Measurements from ENCODE around the gene SKIC2.
"Not testable (repeated sequence)": the region's sequence is repeated elsewhere in the genome, so short reads cannot be mapped to it uniquely, and the experiment has no call there.

Gene SKIC2

GRCh38 chr6:31969712-31970603 is 11.0 kb downstream of the SKIC2 start:
- DNase-seq (ENCODE audit: low spot score) = no peak

- DNase-seq (ENCODE audit: low spot score) = no peak
Observed at GRCh38 chr6:31970604-31971271, 11.8 kb downstream of the SKIC2 start.

- DNase-seq (ENCODE audit: low spot score) = peak; percentile 47
Observed at GRCh38 chr6:31971279-31971992, 12.5 kb downstream of the SKIC2 start.

- peak; percentile 97 for DNase-seq (ENCODE audit: low spot score)
Observed at GRCh38 chr6:31971993-31972708, 13.2 kb downstream of the SKIC2 start, which contains the start of gene DXO. TSS of gene DXO (minus strand) at chr6:31972138. CDS start at chr6:31971675, 463 bp downstream.

GRCh38 chr6:31972709-31973350 is 13.9 kb downstream of the SKIC2 start:
- DNase-seq (ENCODE audit: low spot score) = no peak

DNA sequence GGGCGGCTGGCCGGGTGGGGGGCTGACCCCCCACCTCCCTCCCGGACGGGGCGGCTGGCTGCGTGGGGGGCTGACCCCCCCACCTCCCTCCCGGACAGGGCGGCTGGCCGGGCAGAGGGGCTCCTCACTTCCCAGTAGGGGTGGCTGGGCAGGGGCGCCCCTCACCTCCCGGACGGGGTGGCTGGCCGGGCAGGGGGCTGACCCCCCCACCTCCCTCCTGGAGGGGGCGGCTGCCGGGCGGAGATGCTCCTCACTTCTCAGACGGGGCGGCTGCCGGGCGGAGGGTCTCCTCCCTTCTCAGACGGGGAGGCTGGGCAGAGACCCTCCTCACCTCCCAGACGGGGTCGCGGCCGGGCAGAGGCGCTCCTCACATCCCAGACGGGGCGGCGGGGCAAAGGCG is 17.1 kb downstream of the SKIC2 start:
- not testable (repeated sequence) for DNase-seq (ENCODE audit: low spot score)

DNA sequence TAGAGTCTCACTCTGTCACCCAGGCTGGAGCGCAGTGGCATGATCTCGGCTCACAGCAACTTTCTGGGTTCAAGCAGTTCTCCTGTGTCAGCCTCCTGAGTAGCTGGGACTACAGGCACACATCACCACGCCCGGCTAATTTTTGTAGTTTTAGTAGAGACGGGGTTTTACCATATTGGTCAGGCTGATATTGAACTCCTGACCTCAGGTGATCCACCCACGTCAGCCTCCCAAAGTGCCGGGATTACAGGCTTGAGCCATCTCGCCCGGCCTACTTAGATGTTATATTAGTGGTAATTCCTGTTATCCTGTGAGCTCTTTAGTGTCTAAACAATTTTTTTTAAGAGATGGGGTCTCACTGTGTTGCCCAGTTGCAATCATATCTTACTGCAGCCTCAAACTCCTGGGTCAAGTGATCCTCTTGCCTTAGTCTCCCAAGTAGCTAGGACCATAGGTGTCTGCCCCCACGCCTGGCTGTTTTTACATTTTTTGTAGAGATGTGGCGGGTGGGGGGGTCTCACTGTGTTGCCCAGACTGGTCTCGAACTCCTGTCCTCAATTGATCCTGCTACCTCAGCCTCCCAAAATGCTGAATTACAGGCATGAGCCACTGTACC is 18.9 kb downstream of the SKIC2 start:
- no peak for DNase-seq (ENCODE audit: low spot score)

DNA sequence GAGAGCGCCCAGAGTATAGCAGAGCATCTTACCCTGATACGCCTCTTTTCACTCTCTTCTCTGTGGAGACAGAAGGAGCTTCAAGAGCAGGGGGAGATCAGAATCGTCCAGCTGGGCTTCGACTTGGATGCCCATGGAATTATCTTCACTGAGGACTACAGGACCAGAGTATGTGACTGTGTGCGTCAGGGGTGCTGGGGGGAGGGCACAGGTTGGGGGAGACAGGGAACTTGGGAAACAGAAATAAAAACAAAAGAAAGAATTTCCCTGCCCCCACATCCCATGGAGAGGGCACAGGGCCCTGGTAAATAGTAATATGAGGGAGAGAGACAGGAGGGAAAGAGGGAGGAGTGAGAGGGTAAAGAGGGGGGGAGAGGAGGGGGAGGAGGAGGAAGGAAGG is 19.9 kb downstream of the SKIC2 start:
- DNase-seq (ENCODE audit: low spot score) = no peak

DNA sequence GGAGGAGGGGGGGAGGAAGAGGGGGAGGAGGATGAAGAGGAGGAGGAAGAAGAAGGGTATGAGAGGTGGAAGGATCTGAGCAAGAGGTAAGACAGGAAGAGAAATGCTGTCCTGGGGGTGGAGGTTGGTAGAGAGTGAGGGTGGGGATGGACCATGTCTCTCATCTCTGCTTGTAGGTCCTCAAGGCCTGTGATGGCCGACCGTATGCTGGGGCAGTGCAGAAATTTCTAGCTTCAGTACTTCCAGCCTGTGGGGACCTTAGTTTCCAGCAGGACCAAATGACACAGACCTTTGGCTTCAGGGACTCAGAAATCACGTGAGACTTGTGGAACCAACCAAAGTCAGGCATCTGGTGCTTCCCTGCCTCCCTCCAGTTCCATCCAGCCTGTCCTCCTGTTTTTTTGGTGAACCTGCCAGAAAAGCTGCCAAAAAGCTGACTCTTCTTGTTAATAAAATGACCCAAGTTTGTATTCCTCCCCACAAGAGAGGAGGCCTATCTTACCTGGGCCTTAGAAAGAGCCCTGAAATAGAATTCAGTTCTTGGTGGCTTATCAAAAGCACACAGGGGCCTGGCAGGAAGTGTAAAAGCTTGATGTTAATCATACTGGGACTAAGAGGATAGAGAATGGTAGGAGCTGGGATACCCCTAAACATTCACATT is 20.4 kb downstream of the SKIC2 start:
- DNase-seq (ENCODE audit: low spot score) = no peak

- DNase-seq (ENCODE audit: low spot score) = not testable (repeated sequence)
Observed at GRCh38 chr6:31980195-31980876, 21.4 kb downstream of the SKIC2 start.

DNA sequence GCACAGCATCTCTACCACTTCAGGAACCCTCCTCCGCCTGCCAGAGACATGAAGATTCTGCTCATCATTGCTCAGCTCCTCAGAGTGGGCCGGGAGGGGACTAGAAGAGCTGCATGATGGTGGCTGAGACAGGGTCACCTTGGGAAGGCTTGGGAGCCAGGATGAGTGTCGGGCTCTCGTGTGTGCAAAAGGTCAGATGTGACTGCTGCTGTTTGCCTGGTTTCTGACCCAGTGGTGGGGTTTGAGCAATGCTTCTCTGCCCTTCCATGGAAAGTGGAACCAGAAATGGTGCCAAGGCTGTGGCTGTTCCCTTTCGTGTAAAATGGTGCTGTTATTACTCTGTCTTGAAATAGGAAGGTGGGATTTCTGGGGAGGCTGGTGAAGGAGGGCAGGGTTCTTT is 22.0 kb downstream of the SKIC2 start:
- not testable (repeated sequence) for DNase-seq (ENCODE audit: low spot score)

- DNase-seq (ENCODE audit: low spot score) = not testable (repeated sequence)
Observed at GRCh38 chr6:31981744-31982143, 22.8 kb downstream of the SKIC2 start, which contains the start of gene C4A. TSS of gene C4A (plus strand) at chr6:31982057. CDS start at chr6:31982108, 51 bp downstream.

DNA sequence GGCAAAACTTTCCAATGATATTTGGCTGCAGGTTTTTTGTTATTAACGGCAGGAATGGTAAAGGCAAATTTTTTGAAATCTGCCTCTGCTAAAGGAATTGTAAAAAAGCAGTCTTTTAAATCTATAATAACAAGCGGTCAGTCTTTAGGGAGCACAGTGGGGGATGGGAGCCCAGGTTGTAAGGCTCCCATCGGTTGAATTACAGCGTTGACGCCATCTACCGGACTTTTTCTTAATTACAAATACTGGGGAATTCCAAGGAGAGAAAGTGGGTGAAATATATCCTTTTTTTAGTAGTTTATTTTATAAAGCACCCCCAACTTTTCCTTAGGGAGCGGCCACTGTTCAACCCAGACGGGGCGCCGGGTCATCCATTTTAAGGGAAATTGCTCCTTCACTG is 30.4 kb downstream of the SKIC2 start:
- not testable (repeated sequence) for DNase-seq (ENCODE audit: low spot score)

DNA sequence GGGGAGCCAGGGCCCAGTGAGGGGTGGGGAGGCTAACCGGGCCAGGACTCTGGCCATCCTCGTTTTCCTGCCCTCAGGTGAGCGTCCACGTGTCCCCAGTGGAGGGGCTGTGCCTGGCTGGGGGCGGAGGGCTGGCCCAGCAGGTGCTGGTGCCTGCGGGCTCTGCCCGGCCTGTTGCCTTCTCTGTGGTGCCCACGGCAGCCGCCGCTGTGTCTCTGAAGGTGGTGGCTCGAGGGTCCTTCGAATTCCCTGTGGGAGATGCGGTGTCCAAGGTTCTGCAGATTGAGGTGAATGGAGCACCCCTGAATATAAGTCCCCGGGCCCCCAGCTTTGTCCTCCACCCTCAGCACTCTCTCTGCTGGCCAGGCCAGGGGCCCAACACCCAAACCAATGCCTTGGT is 35.4 kb downstream of the SKIC2 start:
- not testable (repeated sequence) for DNase-seq (ENCODE audit: low spot score)

- not testable (repeated sequence) for DNase-seq (ENCODE audit: low spot score)
Observed at GRCh38 chr6:31996385-31996784, 37.4 kb downstream of the SKIC2 start.

DNA sequence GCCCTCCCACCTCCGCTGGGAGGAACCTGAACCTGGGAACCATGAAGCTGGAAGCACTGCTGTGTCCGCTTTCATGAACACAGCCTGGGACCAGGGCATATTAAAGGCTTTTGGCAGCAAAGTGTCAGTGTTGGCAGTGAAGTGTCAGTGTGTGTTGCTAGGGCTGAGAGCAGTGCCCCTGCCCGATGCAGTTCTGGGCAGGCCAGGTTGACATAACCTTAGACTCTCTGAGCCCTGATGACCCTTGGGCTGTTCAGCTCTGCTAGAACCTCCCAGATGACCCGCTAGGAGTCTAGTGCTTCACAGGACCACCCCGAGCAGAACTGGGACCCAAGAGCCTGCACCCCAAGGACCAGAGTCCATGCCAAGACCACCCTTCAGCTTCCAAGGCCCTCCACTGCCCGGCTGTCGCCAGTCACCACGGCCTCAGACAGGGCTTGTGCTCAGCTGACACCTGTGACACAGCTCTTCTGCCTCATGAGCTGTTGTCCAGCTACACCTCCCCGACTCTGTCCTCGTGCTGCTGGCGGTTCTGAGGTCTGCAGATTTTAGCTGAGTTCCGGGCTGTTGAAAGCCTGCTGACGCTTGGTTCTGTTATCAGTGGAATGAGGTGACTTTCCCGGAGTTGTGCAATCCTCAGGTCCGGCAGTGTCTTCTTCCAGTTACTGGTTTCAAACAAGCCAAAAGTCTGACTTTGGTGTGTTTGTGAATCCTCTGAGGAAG is 43.7 kb downstream of the SKIC2 start:
- not testable (repeated sequence) for DNase-seq (ENCODE audit: low spot score)

GRCh38 chr6:32003301-32003700 is 44.3 kb downstream of the SKIC2 start:
- not testable (repeated sequence) for DNase-seq (ENCODE audit: low spot score)

DNA sequence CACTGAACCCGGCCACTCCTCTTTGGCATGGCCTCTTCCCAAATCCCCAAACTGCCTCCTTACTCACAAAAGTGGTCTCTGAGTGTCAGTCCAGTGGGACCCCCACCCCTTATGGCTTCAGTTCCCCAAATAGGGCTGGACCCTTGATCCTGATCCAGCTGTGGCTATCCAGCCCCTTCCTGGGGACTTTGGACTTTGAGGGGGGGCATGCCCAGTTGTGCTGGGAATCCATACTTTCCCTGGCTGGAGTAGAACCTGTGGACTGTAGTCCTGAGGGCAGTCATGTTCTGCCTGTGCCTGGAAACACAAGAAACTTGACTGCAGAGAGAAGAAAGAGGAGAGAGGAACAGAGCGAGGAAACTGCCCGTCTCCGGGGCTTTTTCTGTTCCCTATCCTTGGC is 45.4 kb downstream of the SKIC2 start:
- not testable (repeated sequence) for DNase-seq (ENCODE audit: low spot score)

Measured in D341Med (cell line).